GM18868 (cell line): ENCODE data around the gene C10orf95.

ENCODE experiments used
- ATAC-seq: cut with Tn5 transposase; IDR thresholded peaks from one replicate; pipeline ENCODE4 v1.9.1; 2021; ENCODE audit warnings: mild to moderate bottlenecking, moderate library complexity; ENCODE audit not compliant: unreplicated experiment

The C10orf95 gene

GRCh38 chr10:102402512-102402896, 48.8 kb downstream of the C10orf95 start:
- no peak for ATAC-seq

- ATAC-seq = no peak
These were observed 49.4 kb downstream of the C10orf95 start for GRCh38 chr10:102401735-102402511.

GRCh38 chr10:102401342-102401654, 50.0 kb downstream of the C10orf95 start:
- ATAC-seq = no peak

DNA sequence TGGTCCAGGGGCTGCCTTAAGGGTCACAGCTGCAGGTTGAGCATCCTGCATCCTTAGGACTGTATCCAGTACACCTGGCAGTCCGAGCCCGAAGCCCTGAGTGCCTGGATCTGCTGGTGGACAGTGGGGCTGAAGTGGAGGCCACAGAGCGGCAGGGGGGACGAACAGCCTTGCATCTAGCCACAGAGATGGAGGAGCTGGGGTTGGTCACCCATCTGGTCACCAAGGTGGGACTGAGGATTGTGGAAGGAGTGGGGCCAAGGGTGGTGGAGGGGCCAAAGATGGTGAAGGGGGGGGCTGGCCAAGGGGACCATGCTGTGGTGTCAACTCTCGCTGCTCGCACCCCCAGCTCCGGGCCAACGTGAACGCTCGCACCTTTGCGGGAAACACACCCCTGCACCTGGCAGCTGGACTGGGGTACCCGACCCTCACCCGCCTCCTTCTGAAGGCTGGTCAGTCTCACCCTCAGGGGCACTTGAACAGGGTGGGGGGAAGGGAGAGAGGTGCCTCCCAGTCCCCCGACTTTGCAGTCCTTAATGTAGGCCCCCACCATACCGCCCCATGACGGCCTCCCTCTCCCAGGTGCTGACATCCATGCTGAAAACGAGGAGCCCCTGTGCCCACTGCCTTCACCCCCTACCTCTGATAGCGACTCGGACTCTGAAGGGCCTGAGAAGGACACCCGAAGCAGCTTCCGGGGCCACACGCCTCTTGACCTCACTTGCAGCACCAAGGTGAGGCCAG, 50.6 kb downstream of the C10orf95 start:
- ATAC-seq = no peak

DNA sequence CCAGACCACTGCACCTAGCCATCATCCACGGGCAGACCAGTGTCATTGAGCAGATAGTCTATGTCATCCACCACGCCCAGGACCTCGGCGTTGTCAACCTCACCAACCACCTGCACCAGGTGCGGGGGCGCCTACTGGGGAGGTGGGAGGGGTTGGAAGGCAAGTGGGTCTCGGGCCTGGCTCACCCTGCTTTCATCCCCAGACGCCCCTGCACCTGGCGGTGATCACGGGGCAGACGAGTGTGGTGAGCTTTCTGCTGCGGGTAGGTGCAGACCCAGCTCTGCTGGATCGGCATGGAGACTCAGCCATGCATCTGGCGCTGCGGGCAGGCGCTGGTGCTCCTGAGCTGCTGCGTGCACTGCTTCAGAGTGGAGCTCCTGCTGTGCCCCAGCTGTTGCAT, 51.3 kb downstream of the C10orf95 start:
- ATAC-seq = no peak
